Suprapubic skin (tissue), 4 donors: ENCODE measurements around the gene GINS1. TPM values are rescaled to one million over a fixed set of nuclear protein-coding genes. Genes with fewer than 3 reads are reported as not detected.

Experiments used
- DNase-seq, 2 donors: peaks; one replicate each; pipeline ENCODE4 v3.0.0-alpha.2; 2019; ENCODE audit warnings: low spot score in 2 of 2
- H3K27ac ChIP-seq: fragments of 200-600 bp; sonication (generic); one replicate; pipeline ENCODE4 v1.5.1; 2019
- H3K27me3 ChIP-seq: fragments of 200-600 bp; sonication (generic); one replicate; pipeline ENCODE4 v1.5.1; 2019
- H3K36me3 ChIP-seq: fragments of 200-600 bp; sonication (generic); one replicate; pipeline ENCODE4 v1.5.1; 2019
- H3K4me1 ChIP-seq: fragments of 200-600 bp; sonication (generic); one replicate; pipeline ENCODE4 v1.5.1; 2019
- H3K4me3 ChIP-seq: fragments of 200-600 bp; sonication (generic); one replicate; pipeline ENCODE4 v1.5.1; 2019; ENCODE audit warnings: mild to moderate bottlenecking
- H3K9me3 ChIP-seq: fragments of 200-600 bp; sonication (generic); one replicate; pipeline ENCODE4 v1.5.1; 2019
- CTCF ChIP-seq, 2 donors: fragments of 200-600 bp in 1 of 2; fragments of 450-650 bp in 1 of 2; sonication (generic) in 1 of 2; IDR thresholded peaks; one replicate each; pipeline ENCODE4 v1.5.1; 2016 to 2019; ENCODE audit warnings: antibody characterized with exemption in 2 of 2, mild to moderate bottlenecking in 1 of 2, moderate library complexity in 1 of 2
- EP300 ChIP-seq: sonication (generic); formaldehyde crosslinking; IDR thresholded peaks from one replicate; pipeline ENCODE4 v1.6.1; 2017; ENCODE audit warnings: antibody characterized with exemption
- POLR2A ChIP-seq, 2 donors: fragments of 450-650 bp; IDR thresholded peaks; one replicate each; pipeline ENCODE4 v1.6.1; 2017; ENCODE audit warnings: antibody characterized with exemption in 2 of 2, mild to moderate bottlenecking in 2 of 2, moderate library complexity in 2 of 2
- POLR2AphosphoS5 ChIP-seq, 3 donors: sonication (generic); formaldehyde crosslinking; IDR thresholded peaks; one replicate each; pipeline ENCODE4 v1.6.1; 2017; ENCODE audit warnings: antibody characterized with exemption in 3 of 3
- WGBS: methylation state at CpG from one replicate; pipeline ENCODE4 v1.1.5; 2018; 5-methylcytosine and 5-hydroxymethylcytosine counted together
- total RNA-seq, 4 donors: library from RNA; depleted of rRNA; stranded (reverse); fragments of >200 nt; gene quantifications; one replicate each; pipeline ENCODE4 v1.1.0, GENCODE V29; 2016

The GINS1 gene
- total RNA-seq, 4 donors from 2014 or later: 2.4 to 3.6 (median 2.6) TPM

GRCh38 chr20:25493748-25494505, 86.5 kb downstream of the GINS1 start:
- peaks cover 6% of the 10 kb centered on the region for H3K4me1 ChIP-seq
- no peak for TF ChIP-seq POLR2A (IDR thresholded peaks at IDR 0.05)
- no peak for TF ChIP-seq CTCF (IDR thresholded peaks at IDR 0.05)
- no peak for TF ChIP-seq POLR2AphosphoS5 (IDR thresholded peaks at IDR 0.05)
- TF ChIP-seq EP300: no peak
- H3K27me3 ChIP-seq: no peaks in the 10 kb centered on the region
- H3K36me3 ChIP-seq: peaks cover 8% of the 10 kb centered on the region
- DNase-seq: peak in 1 of 2 donors; percentile 45
- no peak overlapping the region for H3K4me3 ChIP-seq
- WGBS: 96% methylated on average over 8 of the region's 10 CpGs
- no peaks in the 10 kb centered on the region for H3K9me3 ChIP-seq
- no peak overlapping the region for H3K27ac ChIP-seq

GRCh38 chr20:25494506-25495188, 87.2 kb downstream of the GINS1 start:
- TF ChIP-seq POLR2AphosphoS5 (IDR thresholded peaks at IDR 0.05): no peak
- TF ChIP-seq EP300: no peak
- TF ChIP-seq CTCF (IDR thresholded peaks at IDR 0.05): no peak
- TF ChIP-seq POLR2A (IDR thresholded peaks at IDR 0.05): no peak
- DNase-seq: peak in 1 of 2 donors; percentile 70
- Histone ChIP-seq H3K27ac (no peak overlapping the region), H3K9me3 (no peaks in the 10 kb centered on the region), H3K27me3 (no peaks in the 10 kb centered on the region), H3K4me3 (no peak overlapping the region), H3K36me3 (peaks cover 3% of the 10 kb centered on the region), H3K4me1 (peaks cover 6% of the 10 kb centered on the region)
- 92% methylated on average over 9 of the region's 17 CpGs for WGBS

GRCh38 chr20:25495189-25495824, 87.8 kb downstream of the GINS1 start:
- DNase-seq: peak in 1 of 2 donors; percentile 62
- Histone ChIP-seq H3K4me1 (peaks cover 6% of the 10 kb centered on the region), H3K27me3 (no peaks in the 10 kb centered on the region), H3K36me3 (no peaks in the 10 kb centered on the region), H3K27ac (no peak overlapping the region), H3K9me3 (no peaks in the 10 kb centered on the region), H3K4me3 (no peak overlapping the region)
- 78% methylated on average over 9 of the region's 18 CpGs for WGBS
- no peak for TF ChIP-seq CTCF (IDR thresholded peaks at IDR 0.05)
- no peak for TF ChIP-seq EP300
- TF ChIP-seq POLR2AphosphoS5 (IDR thresholded peaks at IDR 0.05): no peak
- TF ChIP-seq POLR2A (IDR thresholded peaks at IDR 0.05): no peak

GRCh38 chr20:25496165-25496967, 88.9 kb downstream of the GINS1 start:
- Histone ChIP-seq H3K27me3 (no peaks in the 10 kb centered on the region), H3K4me3 (no peak overlapping the region), H3K9me3 (no peaks in the 10 kb centered on the region), H3K4me1 (peaks cover 6% of the 10 kb centered on the region), H3K36me3 (no peaks in the 10 kb centered on the region), H3K27ac (no peak overlapping the region)
- peak in 1 of 2 donors; percentile 77 for DNase-seq
- TF ChIP-seq CTCF (IDR thresholded peaks at IDR 0.05) (no peak), EP300 (no peak), POLR2AphosphoS5 (IDR thresholded peaks at IDR 0.05) (no peak), POLR2A (IDR thresholded peaks at IDR 0.05) (no peak)
- 83% methylated on average over 12 of the region's 14 CpGs for WGBS
